NCI-H446 treated with DMSO at 0.1 percent for 48 hours (cell line): ENCODE results near the gene MEGF11.

Experiments
- DNase-seq: peaks from one replicate; lab custom pipeline; 2025; lab: John Stamatoyannopoulos, UW

Gene MEGF11

DNA sequence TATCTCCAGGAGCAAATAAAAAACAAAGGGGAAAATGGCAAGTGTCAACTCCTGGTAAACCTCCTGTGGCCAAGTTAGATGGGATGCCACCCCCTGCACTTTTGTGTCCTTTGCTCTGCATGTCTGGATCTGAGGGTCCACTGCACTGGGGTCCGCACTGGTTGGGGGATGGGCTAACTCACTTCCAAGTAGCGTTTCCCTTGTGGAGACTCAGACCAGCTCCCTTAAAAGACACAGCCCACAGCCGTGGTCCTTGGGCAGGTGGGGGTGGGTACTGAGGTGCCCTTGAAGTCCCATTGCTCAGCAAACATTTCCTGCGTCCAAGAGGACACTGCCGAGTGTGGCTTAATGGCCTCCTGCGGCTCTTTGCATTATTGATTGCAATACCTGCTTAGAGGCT is 188.2 kb downstream of the MEGF11 start:
- no peak for DNase-seq

DNA sequence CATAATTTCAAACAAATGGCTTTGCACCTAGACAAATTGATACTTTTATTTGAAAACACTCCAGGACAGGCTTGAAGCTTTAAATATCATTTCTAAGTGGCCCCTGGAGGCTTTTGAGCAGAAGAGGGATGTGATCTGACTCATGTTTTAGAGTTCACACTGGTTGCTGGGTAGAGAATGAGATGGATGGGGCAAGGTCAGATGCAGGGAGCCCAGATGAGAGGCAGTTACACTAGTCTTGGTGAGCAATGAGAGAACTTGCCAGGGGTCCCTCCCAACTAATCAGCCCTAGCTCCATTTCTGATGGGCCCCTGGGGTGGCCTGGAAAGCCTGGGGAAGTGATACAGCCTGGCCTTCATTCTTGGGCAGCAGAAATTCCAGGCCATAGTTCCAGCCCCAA is 190.4 kb downstream of the MEGF11 start:
- DNase-seq = no peak

DNA sequence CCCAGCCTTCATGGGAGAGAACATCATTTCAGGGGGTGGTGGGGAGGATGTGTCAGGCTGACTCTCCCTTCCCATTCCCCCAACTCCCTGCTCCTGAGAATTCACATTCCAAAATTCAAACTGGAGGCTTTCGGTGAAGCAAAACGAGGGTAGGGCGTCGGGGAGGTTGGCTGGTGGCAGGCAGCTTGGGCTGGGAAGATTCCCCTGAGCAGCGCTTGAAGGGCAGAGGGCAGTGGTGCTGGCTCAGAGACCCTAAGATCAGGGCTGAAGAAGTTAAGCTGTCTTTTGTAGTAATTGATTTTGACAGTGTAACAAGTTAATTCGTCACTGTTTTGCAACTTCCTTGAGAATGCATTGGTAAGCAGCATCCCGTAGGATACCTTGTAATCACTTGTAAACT is 196.5 kb downstream of the MEGF11 start:
- DNase-seq = no peak

GRCh38 chr15:66053991-66054390 is 199.6 kb downstream of the MEGF11 start:
- no peak for DNase-seq

DNA sequence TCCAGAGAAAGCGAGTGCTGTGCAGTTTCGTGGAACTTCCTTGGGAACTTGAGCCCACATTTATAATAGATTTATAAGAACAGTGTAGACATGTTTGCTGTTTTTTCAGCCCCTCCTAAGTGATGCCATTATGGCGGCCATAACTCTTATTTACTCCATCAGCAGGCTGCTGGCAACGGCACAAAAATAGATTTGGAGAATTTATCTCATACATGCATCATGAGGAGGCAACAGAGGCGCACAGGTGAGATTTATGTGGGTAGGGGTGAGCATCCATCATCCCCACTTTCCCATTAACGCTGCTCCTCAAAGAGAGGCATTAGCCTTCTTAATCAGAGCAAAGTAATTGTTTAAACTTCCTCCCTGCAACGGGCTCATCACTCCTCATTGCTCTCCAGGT is 201.7 kb downstream of the MEGF11 start:
- DNase-seq = no peak

GRCh38 chr15:66050264-66050663 is 203.3 kb downstream of the MEGF11 start:
- DNase-seq = no peak

DNA sequence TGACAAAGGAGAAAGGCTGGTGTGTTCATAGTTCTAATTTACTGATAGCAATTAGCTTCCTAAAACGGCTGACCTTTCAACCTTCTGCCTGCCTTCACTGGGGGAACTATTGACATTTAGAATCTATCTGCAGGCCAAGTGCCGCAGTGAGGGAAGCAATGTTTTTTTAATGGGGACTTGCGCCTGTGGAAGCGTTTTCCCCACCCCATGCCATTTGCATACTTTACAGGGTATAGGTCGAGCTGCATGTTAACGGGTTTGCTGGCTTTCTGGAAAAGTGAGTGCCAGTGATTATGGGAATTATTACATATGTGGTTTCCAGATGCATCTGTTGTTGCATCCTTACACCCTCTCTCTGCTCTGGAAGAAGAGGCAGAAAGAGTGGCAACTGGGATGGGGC is 204.2 kb downstream of the MEGF11 start:
- DNase-seq = no peak

DNA sequence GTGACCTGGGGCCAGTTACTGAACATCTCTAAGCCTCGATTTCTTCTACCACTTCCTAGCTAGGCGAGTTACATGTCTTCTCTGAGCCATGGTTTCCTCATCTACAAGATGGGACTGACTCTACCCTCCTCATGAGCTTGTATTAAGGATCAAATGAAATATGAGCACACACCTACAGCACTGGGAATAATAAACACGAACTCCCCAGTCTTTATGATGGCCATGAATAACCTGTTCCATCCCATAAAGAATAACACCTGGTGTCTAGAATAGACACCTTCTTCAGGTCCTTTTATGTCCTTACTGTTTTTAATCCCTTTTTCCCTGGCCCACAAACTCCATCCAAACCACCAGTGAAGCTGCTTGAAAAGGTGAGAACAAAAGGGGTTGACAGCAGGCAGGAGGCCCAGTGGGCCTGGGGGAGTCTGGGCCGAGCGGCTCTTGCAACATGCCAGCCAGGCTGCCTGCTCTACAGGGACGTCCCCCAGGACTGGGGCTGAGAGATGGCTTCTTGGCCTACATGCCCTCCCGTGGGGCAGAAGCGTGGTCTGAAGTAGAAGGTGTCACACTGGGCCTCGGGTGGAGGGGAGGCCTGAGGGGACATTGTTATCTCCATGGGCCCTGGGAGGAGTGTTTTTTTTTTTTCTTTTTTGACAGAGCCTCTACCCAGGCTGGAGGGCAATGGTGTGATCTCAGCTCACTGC is 206.1 kb downstream of the MEGF11 start:
- DNase-seq = no peak

GRCh38 chr15:66046751-66047150 is 206.8 kb downstream of the MEGF11 start:
- DNase-seq = no peak

DNA sequence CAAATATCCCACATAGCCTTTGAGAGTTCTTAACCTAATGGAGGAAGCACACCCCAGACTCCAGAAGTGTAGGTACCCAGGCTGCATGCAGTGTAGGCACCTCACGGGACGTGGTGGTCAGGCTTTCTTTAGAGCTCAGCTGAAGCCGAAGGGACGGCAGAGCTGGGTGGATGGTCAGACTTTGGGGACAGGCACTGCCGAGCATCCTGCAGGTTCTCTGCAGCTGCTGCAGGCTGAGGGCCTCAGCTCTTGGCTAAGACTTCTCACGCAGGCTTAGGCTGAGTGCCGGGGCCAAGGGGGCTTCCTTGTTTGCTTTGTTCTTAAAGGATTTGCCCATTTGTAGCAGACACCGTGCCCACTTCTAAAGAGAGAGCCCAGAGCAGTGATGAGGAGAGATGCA is 207.2 kb downstream of the MEGF11 start:
- DNase-seq = no peak

- DNase-seq = no peak
Observed at GRCh38 chr15:66045542-66045941, 208.0 kb downstream of the MEGF11 start.

DNA sequence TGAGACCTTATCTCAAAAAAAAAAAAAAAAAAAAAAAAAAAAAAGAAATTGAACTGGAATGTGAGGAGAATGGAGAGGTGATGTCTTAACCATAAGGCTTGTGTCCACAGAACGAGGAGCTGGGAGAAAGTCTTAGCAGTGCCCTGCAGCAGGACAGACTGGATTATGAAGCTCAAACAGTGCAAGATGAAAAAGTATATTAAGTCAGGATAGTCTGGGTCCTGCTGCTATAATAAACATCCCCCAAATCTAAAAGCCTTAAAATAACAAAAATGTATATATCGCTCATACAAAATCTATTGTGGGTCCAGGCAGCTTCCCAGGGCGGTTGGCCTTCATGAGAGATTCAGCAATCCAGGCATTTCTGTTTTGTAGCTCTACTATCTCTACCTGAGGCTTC is 208.7 kb downstream of the MEGF11 start:
- no peak for DNase-seq

DNA sequence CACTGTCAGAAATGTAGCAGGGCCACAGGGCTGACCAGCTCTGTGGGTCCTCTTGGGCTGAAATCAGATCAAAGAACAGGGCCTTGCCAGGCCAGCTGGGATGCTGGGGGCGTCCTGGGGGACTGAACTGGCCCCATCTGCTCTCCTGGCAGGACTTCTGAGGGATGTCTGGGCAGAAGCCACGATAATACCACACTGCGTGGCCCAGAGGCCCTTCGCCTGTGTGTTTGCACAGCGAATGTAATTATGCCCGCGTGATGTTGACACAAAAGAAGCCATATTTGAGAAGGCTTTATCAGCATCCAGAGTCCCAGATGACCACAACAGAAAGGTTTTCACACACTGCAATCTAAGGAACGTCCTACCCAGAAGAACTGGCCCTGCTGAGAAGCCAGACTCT is 210.3 kb downstream of the MEGF11 start:
- DNase-seq = peak; percentile 3

DNA sequence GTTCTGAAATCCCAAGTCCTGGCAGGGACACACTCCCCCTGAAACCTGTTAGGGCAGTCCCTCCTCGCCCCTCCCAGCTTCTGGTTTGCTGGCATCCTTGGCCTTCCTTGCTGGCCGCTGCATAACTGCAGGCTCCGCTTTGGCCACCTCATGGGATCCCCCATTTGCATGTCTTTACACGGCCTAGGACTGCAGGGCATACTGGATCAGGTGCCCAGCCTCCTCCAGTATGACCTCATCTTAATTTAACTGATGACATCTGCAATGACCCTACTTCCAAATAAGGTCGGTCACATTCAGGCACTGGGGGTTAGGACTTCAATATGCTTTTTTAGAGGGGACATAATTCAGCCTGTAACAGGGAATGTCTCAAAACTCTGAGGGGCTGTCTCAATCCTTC is 210.9 kb downstream of the MEGF11 start:
- no peak for DNase-seq

DNA sequence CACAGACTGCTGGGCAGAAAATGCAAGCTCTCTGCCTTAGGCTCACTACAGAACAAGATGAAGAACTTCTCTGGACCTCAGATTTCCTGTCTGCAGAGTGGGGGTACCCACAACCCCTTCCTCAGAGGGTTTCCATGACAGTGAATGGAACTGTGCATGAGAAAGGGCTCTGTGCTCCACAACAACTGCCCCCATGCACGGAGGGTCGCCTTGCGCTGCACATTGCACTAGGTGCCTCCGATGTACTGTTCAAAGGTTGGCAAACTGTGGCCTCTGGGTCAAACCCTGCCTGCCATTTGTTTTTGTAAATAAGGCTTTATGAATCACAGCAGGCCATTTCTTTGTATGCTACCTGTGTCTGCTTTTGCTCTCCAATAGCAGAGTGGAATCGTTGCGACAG is 212.3 kb downstream of the MEGF11 start:
- no peak for DNase-seq

DNA sequence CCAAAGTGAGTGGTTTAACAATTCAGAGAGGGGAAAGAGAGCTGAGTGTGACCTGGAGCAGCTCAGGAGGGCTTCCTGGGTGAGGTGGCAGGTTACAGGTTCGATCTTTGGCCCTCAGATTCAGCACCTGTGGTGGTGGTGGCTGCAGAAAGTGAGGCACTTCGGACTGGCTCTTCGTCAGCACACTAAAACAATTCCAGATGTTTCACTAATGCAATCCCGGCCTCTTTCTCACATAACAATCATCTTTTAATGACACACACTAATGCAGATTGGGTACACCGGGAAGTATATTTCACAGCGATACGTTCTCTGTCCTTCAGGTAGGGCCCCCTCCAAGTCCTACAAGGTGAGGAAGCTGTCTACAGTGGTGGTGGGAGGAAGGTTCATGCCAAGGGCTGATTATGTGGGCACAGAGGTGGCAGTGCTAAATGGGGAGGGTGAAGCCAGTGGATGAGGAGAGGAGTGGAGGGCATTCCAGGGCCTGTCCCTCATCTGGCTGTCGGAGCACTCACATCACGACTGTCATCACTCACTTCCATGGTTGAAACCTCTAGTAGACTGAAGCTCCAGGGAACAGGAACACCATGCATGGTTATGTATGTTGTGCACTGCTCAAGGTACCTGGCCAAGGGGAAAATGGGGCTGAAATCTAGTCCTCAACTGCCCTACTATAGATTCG is 213.2 kb downstream of the MEGF11 start:
- DNase-seq = no peak

GRCh38 chr15:66039117-66039871 is 214.3 kb downstream of the MEGF11 start:
- no peak for DNase-seq

- DNase-seq = no peak
Observed at GRCh38 chr15:66038387-66039116, 215.0 kb downstream of the MEGF11 start.

DNA sequence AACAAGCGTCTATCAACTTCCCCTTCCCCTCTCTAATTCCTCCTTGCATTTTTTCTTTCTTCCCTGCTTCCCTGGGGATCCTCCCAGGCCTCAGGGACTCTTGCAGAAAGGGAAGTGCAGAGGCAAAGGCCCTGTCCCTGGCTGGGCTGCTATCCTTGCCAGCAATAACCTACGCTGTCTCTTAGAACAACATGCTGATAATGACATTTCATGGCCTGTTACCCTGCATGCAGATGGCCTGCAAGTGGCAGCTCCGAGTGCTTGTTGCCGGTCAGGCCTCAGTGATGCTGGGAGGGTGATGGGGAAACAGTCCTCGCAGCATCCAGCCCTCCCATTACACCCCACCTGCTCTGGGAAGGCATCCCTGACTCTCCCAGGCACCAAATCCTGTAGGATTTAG is 216.7 kb downstream of the MEGF11 start:
- DNase-seq = no peak

- DNase-seq = no peak
Observed at GRCh38 chr15:66035901-66036300, 217.6 kb downstream of the MEGF11 start.

DNA sequence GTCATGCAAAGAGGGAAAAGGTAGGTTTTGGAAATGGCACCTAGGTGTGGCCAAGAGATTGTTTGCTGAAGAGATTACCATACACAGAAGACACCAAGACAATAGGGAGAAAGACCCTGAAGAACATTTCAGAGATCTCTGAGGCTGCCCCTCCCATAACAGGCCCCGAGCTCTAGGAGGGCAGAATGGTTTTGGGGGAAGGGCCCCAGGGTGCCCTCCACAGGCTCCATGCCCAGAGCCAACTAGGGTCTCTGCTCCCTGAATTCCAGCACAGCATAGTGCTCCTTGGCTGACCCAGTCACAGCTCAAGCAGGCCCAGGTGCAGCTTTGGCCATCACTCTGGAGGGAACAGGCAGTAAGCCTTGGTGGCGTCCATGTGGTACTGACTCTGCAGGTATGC is 220.4 kb downstream of the MEGF11 start:
- DNase-seq = no peak

DNA sequence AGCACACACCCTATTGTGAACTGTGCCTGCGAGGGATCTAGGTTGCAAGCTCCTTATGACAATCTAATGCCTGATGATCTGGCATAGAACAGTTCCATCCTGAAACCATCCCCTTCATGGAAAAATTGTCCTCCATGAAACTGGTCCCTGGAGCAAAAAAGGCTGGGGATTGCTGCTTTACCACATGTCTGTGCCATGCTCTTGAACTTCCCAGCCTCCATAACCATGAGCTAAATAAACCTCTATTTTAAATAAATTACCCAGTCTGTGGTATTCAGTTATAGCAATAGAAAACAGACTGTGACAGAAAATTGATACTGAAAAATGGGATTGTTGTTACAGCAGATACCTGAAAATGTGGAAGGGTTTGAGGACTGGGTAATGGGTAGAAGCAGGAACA is 221.5 kb downstream of the MEGF11 start:
- DNase-seq = no peak

GRCh38 chr15:66030650-66031049 is 222.9 kb downstream of the MEGF11 start:
- no peak for DNase-seq
